Neuronal stem cell (in vitro differentiated cells): Measurements from ENCODE around the gene YIPF3.

ENCODE experiments used
- DNase-seq: peaks from one replicate; pipeline ENCODE4 v3.0.0-alpha.2; 2013; ENCODE audit warnings: low spot score
- H2AFZ ChIP-seq: one replicate; pipeline ENCODE4 v1.6.1; 2013; ENCODE audit warnings: mild to moderate bottlenecking, low read length, inconsistent platforms
- H2AK5ac ChIP-seq: 2 replicates; pipeline ENCODE4 v1.6.1; 2013; ENCODE audit warnings: low read depth, mild to moderate bottlenecking, inconsistent platforms, low read length, moderate library complexity, mixed read lengths
- H2BK120ac ChIP-seq: 2 replicates; pipeline ENCODE4 v1.6.1; 2013; ENCODE audit warnings: low read depth, mild to moderate bottlenecking, inconsistent platforms, low read length, moderate library complexity, mixed read lengths
- H2BK12ac ChIP-seq: one replicate; pipeline ENCODE4 v1.6.1; 2013; ENCODE audit warnings: low read length, inconsistent platforms
- H2BK15ac ChIP-seq: 2 replicates; pipeline ENCODE4 v1.6.1; 2013; ENCODE audit warnings: mild to moderate bottlenecking, low read length, inconsistent platforms, mixed read lengths
- H2BK5ac ChIP-seq: one replicate; pipeline ENCODE4 v1.6.1; 2013; ENCODE audit warnings: inconsistent platforms, mild to moderate bottlenecking, low read length, moderate library complexity
- H3K14ac ChIP-seq: one replicate; pipeline ENCODE4 v1.6.1; 2013; ENCODE audit warnings: low read length, inconsistent platforms
- H3K18ac ChIP-seq: 2 replicates; pipeline ENCODE4 v1.6.1; 2013; ENCODE audit warnings: low read length, inconsistent platforms
- H3K23ac ChIP-seq: 2 replicates; pipeline ENCODE4 v1.6.1; 2013; ENCODE audit warnings: low read depth, mild to moderate bottlenecking, mixed read lengths, low read length, inconsistent platforms; ENCODE audit not compliant: poor library complexity
- H3K27ac ChIP-seq: replicated peaks from 3 replicates; pipeline ENCODE4 v1.5.1; 2013; ENCODE audit warnings: low read length, inconsistent platforms
- H3K27me3 ChIP-seq, 3 experiments: 2 replicates each; pipeline ENCODE4 v1.6.1; 2013; ENCODE audit warnings: low read length in 3 of 3, mild to moderate bottlenecking in 2 of 3, inconsistent platforms in 1 of 3, low read depth in 1 of 3, mixed read lengths in 1 of 3, moderate library complexity in 1 of 3; ENCODE audit not compliant: control insufficient read depth in 3 of 3, insufficient read depth in 3 of 3
- H3K36me3 ChIP-seq, 2 donors: replicated peaks in 1 of 2; 2 replicates each; pipeline ENCODE4 v1.6.1; 2013; ENCODE audit warnings: low read length in 2 of 2; ENCODE audit not compliant: control insufficient read depth in 2 of 2, insufficient read depth in 2 of 2
- H3K4ac ChIP-seq: 2 replicates; pipeline ENCODE4 v1.6.1; 2013; ENCODE audit warnings: inconsistent platforms, mild to moderate bottlenecking, low read length, moderate library complexity
- H3K4me1 ChIP-seq, 2 donors: 1 replicate in 1 of 2; 2 replicates in 1 of 2; pipeline ENCODE4 v1.6.1; 2013; ENCODE audit warnings: low read length in 2 of 2, low read depth in 1 of 2; ENCODE audit not compliant: control insufficient read depth in 2 of 2, insufficient read depth in 1 of 2
- H3K4me2 ChIP-seq: one replicate; pipeline ENCODE4 v1.6.1; 2013; ENCODE audit warnings: mild to moderate bottlenecking, low read length, inconsistent platforms; ENCODE audit not compliant: insufficient read depth, poor library complexity, severe bottlenecking
- H3K4me3 ChIP-seq, 2 donors: 2 replicates each; pipeline ENCODE4 v1.5.1; 2013; ENCODE audit warnings: low read length in 2 of 2, mild to moderate bottlenecking in 2 of 2, inconsistent platforms in 1 of 2, moderate library complexity in 1 of 2
- H3K79me1 ChIP-seq: one replicate; pipeline ENCODE4 v1.6.1; 2013; ENCODE audit warnings: low read depth, mild to moderate bottlenecking, inconsistent platforms, low read length, moderate library complexity
- H3K9ac ChIP-seq: one replicate; pipeline ENCODE4 v1.6.1; 2013; ENCODE audit warnings: mild to moderate bottlenecking, low read depth, low read length, inconsistent platforms; ENCODE audit not compliant: poor library complexity
- H3K9me3 ChIP-seq, 2 donors: replicated peaks in 1 of 2; 2 replicates each; pipeline versions ENCODE3 to v1.6.1; 2013; ENCODE audit warnings: low read length in 2 of 2, mild to moderate bottlenecking in 2 of 2, inconsistent platforms in 1 of 2, low read depth in 1 of 2, mixed read lengths in 1 of 2, moderate library complexity in 1 of 2; ENCODE audit not compliant: control insufficient read depth in 2 of 2, insufficient read depth in 1 of 2
- H4K8ac ChIP-seq: one replicate; pipeline ENCODE4 v1.6.1; 2013; ENCODE audit warnings: low read depth, mild to moderate bottlenecking, inconsistent platforms, low read length, moderate library complexity
- H4K91ac ChIP-seq: one replicate; pipeline ENCODE4 v1.6.1; 2013; ENCODE audit warnings: low read length, low read depth, mild to moderate bottlenecking, inconsistent platforms; ENCODE audit not compliant: poor library complexity
- WGBS, 2 donors: extraction: QIAGEN DNeasy Blood & Tissue Kit; methylation state at CpG; one replicate each; pipeline ENCODE4 v1.1.7; 2013; ENCODE audit warnings: missing lambda C conversion rate in 2 of 2, mixed read lengths in 1 of 2; ENCODE audit not compliant: insufficient read length in 2 of 2, insufficient replicate concordance in 1 of 2; ENCODE audit errors: extremely low coverage in 2 of 2; 5-methylcytosine and 5-hydroxymethylcytosine counted together

Gene YIPF3

DNA sequence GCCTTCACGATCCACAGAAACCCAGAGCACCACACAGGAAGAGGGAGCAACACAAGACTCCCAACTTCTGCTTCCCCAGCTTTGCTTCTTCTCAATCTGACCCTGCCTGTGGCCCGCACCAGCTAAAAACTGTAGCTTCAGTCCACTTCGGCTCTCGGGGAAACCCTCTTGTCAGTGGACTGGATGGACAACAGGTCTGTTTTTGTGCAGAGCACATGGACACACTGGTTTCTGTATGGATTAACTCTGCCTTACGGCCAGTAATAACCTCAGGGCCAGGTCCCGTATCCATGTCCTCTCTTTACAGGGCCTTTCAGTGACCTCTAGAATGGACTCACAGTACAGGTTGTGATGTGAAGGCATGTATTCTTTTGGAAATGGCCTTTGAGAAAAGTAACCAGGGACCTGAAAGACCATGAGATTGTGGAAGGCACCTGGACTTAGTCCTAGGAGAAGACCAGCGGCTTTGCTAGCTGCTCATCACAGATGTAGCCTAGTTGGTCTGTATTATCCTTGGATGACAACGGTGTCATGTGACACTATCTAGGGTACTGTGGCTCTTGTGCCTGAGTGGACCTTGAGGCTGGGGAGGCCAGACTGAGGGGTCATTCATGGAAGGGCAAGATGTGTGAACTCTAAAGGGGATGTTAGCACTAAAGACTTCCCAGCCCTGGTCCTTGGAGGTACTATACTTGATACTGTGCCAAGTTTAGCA, 6.0 kb upstream of the YIPF3 start:
- no CpG with 5 or more reads among the region's 8 CpGs for WGBS, 2 donors
- peaks cover 61 to 93% of the 10 kb centered on the region in 2 donors for H3K36me3 ChIP-seq
- DNase-seq, result no peak

DNA sequence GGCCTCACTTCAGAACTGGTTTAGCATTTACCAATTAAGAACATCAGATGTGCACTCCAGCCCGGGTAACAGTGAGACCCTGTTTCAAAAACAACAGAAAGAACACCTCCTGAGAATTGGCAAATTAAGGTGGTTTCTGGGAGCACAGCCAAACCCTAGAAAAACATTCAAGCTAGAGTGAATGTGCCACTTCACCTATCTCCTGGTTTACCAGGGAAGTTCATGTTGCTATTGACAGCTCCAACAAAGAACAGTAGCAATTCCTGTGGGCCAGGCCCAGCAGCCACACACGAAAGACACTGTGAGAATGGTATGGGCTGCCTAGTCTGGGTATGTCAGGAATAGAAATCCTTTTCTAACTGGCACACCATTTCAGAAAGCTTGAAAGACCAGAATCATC, 5.1 kb upstream of the YIPF3 start:
- no peak overlapping the region for H3K23ac ChIP-seq
- H3K9me3 ChIP-seq, result no peaks in the 10 kb centered on the region
- peaks cover 57 to 84% of the 10 kb centered on the region in 2 donors for H3K36me3 ChIP-seq
- no peak overlapping the region for H2AK5ac ChIP-seq
- no peak overlapping the region for H3K4ac ChIP-seq
- H2BK12ac ChIP-seq, result no peak overlapping the region
- no peak overlapping the region for H3K4me3 ChIP-seq
- H4K91ac ChIP-seq, result no peak overlapping the region
- H4K8ac ChIP-seq, result no peak overlapping the region
- no peak overlapping the region for H2BK5ac ChIP-seq
- H2BK15ac ChIP-seq, result no peak overlapping the region
- no CpG with 5 or more reads among the region's 2 CpGs for WGBS, 2 donors
- no peak overlapping the region for H2AFZ ChIP-seq
- peaks cover 4 to 7% of the 10 kb centered on the region in 2 donors for H3K4me1 ChIP-seq
- H3K4me2 ChIP-seq, result no peak overlapping the region
- no peak overlapping the region for H2BK120ac ChIP-seq
- no peak for DNase-seq
- no peak overlapping the region for H3K14ac ChIP-seq
- H3K18ac ChIP-seq, result no peak overlapping the region
- peaks cover 4% of the 10 kb centered on the region for H3K79me1 ChIP-seq
- H3K27ac ChIP-seq, result no peak overlapping the region
- no peak overlapping the region for H3K9ac ChIP-seq
- H3K27me3 ChIP-seq, result no peaks in the 10 kb centered on the region

More for the DNA sequence above, 6.0 kb upstream of the YIPF3 start:
- Histone ChIP-seq H3K27me3 (no peaks in the 10 kb centered on the region), H3K4me3 (no peak overlapping the region), H3K14ac (no peak overlapping the region), H2BK12ac (no peak overlapping the region), H4K91ac (no peak overlapping the region), H3K9ac (no peak overlapping the region), H2BK5ac (no peak overlapping the region), H2AFZ (no peak overlapping the region), H3K4me1 (peaks cover 4 to 6% of the 10 kb centered on the region in 2 donors), H3K23ac (no peak overlapping the region), H4K8ac (no peak overlapping the region), H3K4me2 (no peak overlapping the region), H2AK5ac (no peak overlapping the region), H3K18ac (no peak overlapping the region), H3K27ac (no peak overlapping the region), H3K9me3 (no peaks in the 10 kb centered on the region), H3K79me1 (peaks cover 4% of the 10 kb centered on the region), H2BK120ac (no peak overlapping the region), H2BK15ac (no peak overlapping the region), H3K4ac (no peak overlapping the region)

- no peak overlapping the region for H2BK12ac ChIP-seq
- H3K14ac ChIP-seq, result no peak overlapping the region
- no peak overlapping the region for H3K4ac ChIP-seq
- DNase-seq, result no peak
- H3K4me3 ChIP-seq, result no peak overlapping the region
- H3K9me3 ChIP-seq, result no peaks in the 10 kb centered on the region
- WGBS, 2 donors, result no CpG with 5 or more reads among the region's 8 CpGs
- no peak overlapping the region for H4K91ac ChIP-seq
- H3K79me1 ChIP-seq, result peaks cover 15% of the 10 kb centered on the region
- no peak overlapping the region for H3K18ac ChIP-seq
- no peak overlapping the region for H3K4me2 ChIP-seq
- peaks cover 8 to 10% of the 10 kb centered on the region in 2 donors for H3K4me1 ChIP-seq
- H2AFZ ChIP-seq, result no peak overlapping the region
- H3K27ac ChIP-seq, result no peak overlapping the region
- H4K8ac ChIP-seq, result no peak overlapping the region
- peaks cover 54 to 75% of the 10 kb centered on the region in 2 donors for H3K36me3 ChIP-seq
- no peak overlapping the region for H3K23ac ChIP-seq
- no peak overlapping the region for H2AK5ac ChIP-seq
- H3K9ac ChIP-seq, result no peak overlapping the region
- H2BK5ac ChIP-seq, result no peak overlapping the region
- no peaks in the 10 kb centered on the region for H3K27me3 ChIP-seq
- no peak overlapping the region for H2BK120ac ChIP-seq
- H2BK15ac ChIP-seq, result no peak overlapping the region
Measured at GRCh38 chr6:43520097-43520496, 3.4 kb upstream of the YIPF3 start.

DNA sequence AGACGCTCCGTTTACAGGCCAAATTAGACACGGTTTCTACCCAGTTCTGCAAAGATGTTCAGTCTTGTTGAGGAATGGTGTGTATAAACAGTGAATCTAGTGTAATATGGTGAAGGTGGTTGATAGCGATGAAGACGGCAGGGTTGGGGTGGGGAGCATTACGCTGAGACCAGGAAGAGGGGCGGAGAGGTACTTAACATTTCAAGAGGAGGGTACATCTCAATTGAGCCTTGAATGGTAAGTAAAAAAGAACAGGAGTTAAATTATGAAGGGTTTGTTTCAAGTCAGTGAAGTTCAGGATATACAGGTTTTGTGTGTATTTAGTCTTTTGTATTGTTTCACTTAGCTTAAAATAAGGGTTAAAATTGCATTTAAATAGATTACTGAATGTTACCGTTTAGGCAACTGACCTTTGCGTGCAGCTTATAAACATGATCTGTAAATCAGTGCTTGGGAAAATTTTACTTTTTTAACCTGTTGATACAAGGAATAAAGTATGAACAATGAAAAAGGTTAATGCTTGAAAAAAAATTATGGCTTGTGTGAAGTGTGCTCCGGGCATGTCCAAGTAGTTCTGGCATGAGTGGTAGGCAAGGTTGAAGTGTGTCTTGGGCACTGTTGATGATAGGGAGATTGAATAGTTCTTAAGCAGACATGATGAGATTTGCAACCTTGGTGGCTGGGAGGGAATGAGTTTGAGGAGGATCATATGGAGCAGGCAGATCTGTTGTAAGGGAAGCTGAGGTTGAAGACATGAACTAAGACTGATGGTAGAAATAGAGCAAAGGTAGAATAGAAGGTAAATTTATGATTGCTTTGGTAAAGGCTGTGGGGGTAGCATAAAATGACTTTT, 1.0 kb upstream of the YIPF3 start:
- peak overlapping the region; percentile 89 to 92 for H3K4me3 ChIP-seq
- no peak overlapping the region for H3K4ac ChIP-seq
- no peak overlapping the region for H2BK12ac ChIP-seq
- H3K4me2 ChIP-seq, result peak overlapping the region; percentile 38
- H3K9me3 ChIP-seq, result no peaks in the 10 kb centered on the region
- peak overlapping the region; percentile 85 for H3K9ac ChIP-seq
- H2BK5ac ChIP-seq, result no peak overlapping the region
- no peak overlapping the region for H3K14ac ChIP-seq
- WGBS, 2 donors, result no CpG with 5 or more reads among the region's 10 CpGs
- no peak overlapping the region for H3K27ac ChIP-seq
- H4K8ac ChIP-seq, result no peak overlapping the region
- no peak overlapping the region for H3K23ac ChIP-seq
- H3K18ac ChIP-seq, result no peak overlapping the region
- H3K27me3 ChIP-seq, result no peaks in the 10 kb centered on the region
- H2BK15ac ChIP-seq, result no peak overlapping the region
- peaks cover 15% of the 10 kb centered on the region for H3K79me1 ChIP-seq
- peaks cover 8 to 10% of the 10 kb centered on the region in 2 donors for H3K4me1 ChIP-seq
- H4K91ac ChIP-seq, result no peak overlapping the region
- H2AK5ac ChIP-seq, result no peak overlapping the region
- no peak overlapping the region for H2BK120ac ChIP-seq
- H3K36me3 ChIP-seq, result peaks cover 51 to 74% of the 10 kb centered on the region in 2 donors
- no peak for DNase-seq
- H2AFZ ChIP-seq, result peak overlapping the region; percentile 86
